Body of pancreas (tissue), 4 donors: ENCODE data around the gene ADAMTS6.

Experiments
- POLR2A ChIP-seq, 3 donors: fragments of 450-650 bp; IDR thresholded peaks; one replicate each; pipeline ENCODE4 v1.6.1; 2016; ENCODE audit warnings: antibody characterized with exemption in 3 of 3, mild to moderate bottlenecking in 2 of 3
- TF ChIP-seq, protein P1 (sequence below), 7 experiments: fragments of 450-650 bp in 4 of 7; fragments of 200-600 bp in 3 of 7; sonication (generic) in 3 of 7; IDR thresholded peaks; one replicate each; pipeline ENCODE4 v1.5.1; 2016 to 2019; ENCODE audit warnings: antibody characterized with exemption in 7 of 7

DNA sequence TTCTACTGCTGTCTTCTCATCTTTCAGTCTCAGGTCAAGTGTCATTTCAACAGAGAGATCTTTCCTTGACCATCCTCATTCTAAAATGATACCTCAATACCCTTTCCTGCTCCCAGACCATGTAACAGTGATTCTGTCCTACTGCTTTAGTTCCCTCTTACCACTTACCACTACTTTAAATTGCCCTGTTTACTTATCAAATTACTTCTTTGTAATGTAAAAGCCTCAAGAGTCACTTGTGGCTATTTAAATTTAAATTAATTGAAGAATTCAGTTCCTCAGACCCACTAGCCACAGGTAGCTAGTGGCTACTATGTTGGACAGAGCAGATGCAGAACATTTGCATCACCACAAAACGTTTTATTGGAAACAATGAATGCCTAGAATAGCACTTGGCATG, 217.3 kb downstream of the ADAMTS6 start:
- TF ChIP-seq POLR2A (IDR thresholded peaks at IDR 0.05), result no peak
- TF ChIP-seq, protein P1, sequence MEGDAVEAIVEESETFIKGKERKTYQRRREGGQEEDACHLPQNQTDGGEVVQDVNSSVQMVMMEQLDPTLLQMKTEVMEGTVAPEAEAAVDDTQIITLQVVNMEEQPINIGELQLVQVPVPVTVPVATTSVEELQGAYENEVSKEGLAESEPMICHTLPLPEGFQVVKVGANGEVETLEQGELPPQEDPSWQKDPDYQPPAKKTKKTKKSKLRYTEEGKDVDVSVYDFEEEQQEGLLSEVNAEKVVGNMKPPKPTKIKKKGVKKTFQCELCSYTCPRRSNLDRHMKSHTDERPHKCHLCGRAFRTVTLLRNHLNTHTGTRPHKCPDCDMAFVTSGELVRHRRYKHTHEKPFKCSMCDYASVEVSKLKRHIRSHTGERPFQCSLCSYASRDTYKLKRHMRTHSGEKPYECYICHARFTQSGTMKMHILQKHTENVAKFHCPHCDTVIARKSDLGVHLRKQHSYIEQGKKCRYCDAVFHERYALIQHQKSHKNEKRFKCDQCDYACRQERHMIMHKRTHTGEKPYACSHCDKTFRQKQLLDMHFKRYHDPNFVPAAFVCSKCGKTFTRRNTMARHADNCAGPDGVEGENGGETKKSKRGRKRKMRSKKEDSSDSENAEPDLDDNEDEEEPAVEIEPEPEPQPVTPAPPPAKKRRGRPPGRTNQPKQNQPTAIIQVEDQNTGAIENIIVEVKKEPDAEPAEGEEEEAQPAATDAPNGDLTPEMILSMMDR (IDR thresholded peaks at IDR 0.05), result no peak
